Body of pancreas (tissue), 4 donors: Measurements from ENCODE around the gene LCN12.

Experiments
- CTCF ChIP-seq, 7 experiments: fragments of 450-650 bp in 4 of 7; fragments of 200-600 bp in 3 of 7; sonication (generic) in 3 of 7; IDR thresholded peaks; one replicate each; pipeline ENCODE4 v1.5.1; 2016 to 2019; ENCODE audit warnings: antibody characterized with exemption in 7 of 7
- POLR2A ChIP-seq, 3 donors: fragments of 450-650 bp; IDR thresholded peaks; one replicate each; pipeline ENCODE4 v1.6.1; 2016; ENCODE audit warnings: antibody characterized with exemption in 3 of 3, mild to moderate bottlenecking in 2 of 3

- TF ChIP-seq CTCF (IDR thresholded peaks at IDR 0.05) (no peak), POLR2A (IDR thresholded peaks at IDR 0.05) (no peak)
Measured at GRCh38 chr9:136953771-136954269, 1.7 kb downstream of the LCN12 start.
